Astrocyte (in vitro differentiated cells and primary cell): Measurements from ENCODE around the gene UGT1A8. TPM values are rescaled to one million over a fixed set of nuclear protein-coding genes. Genes with fewer than 3 reads are reported as not detected.

Experiments
- DNase-seq: peaks from one replicate; pipeline ENCODE4 v3.0.0-alpha.2; 2010; ENCODE audit warnings: low read depth
- FAIRE-seq: peaks from 2 replicates; lab custom pipeline; 2011; peaks lifted over from hg19 to GRCh38; lab: Jason Lieb, UNC
- H2AFZ ChIP-seq: 2 replicates; pipeline ENCODE4 v1.6.0; 2012; ENCODE audit warnings: low read depth, low read length, inconsistent platforms
- H3K27ac ChIP-seq: 2 replicates; pipeline ENCODE4 v1.5.1; 2011; ENCODE audit warnings: low read depth, low read length, inconsistent platforms
- H3K27me3 ChIP-seq: 2 replicates; pipeline ENCODE4 v1.6.0; 2011; ENCODE audit warnings: low read length, inconsistent platforms; ENCODE audit not compliant: insufficient read depth
- H3K36me3 ChIP-seq: 2 replicates; pipeline ENCODE4 v1.5.1; 2011; ENCODE audit warnings: low read length, inconsistent platforms; ENCODE audit not compliant: insufficient read depth
- H3K4me1 ChIP-seq: 2 replicates; pipeline ENCODE4 v1.5.1; 2011; ENCODE audit warnings: low read length, inconsistent platforms; ENCODE audit not compliant: insufficient read depth
- H3K4me2 ChIP-seq: 2 replicates; pipeline ENCODE4 v1.6.0; 2012; ENCODE audit warnings: low read length, inconsistent platforms
- H3K4me3 ChIP-seq: 2 replicates; pipeline ENCODE4 v1.5.1; 2011; ENCODE audit warnings: low read depth, mild to moderate bottlenecking, low read length, inconsistent platforms; ENCODE audit not compliant: insufficient read depth
- H3K79me2 ChIP-seq: 2 replicates; pipeline ENCODE4 v1.6.0; 2012; ENCODE audit warnings: mild to moderate bottlenecking, low read length, inconsistent platforms; ENCODE audit not compliant: insufficient read depth
- H3K9ac ChIP-seq: 2 replicates; pipeline ENCODE4 v1.6.0; 2012; ENCODE audit warnings: mild to moderate bottlenecking, low read length, inconsistent platforms
- H3K9me3 ChIP-seq: 2 replicates; pipeline ENCODE4 v1.5.1; 2012; ENCODE audit warnings: low read depth, mild to moderate bottlenecking, low read length, inconsistent platforms; ENCODE audit not compliant: insufficient read depth
- H4K20me1 ChIP-seq: 2 replicates; pipeline ENCODE4 v1.6.0; 2012; ENCODE audit warnings: low read length, inconsistent platforms; ENCODE audit not compliant: insufficient read depth
- H3K27ac Mint-ChIP-seq: one replicate; pipeline ENCODE4 v1.8.0; 2021; ENCODE audit warnings: mild to moderate bottlenecking, mixed read lengths; ENCODE audit not compliant: unreplicated experiment
- H3K27me3 Mint-ChIP-seq: one replicate; pipeline ENCODE4 v1.8.0; 2021; ENCODE audit warnings: low read depth, mixed read lengths; ENCODE audit not compliant: unreplicated experiment
- H3K36me3 Mint-ChIP-seq: one replicate; pipeline ENCODE4 v1.8.0; 2021; ENCODE audit warnings: low read depth, mixed read lengths; ENCODE audit not compliant: unreplicated experiment
- H3K4me1 Mint-ChIP-seq: one replicate; pipeline ENCODE4 v1.8.0; 2021; ENCODE audit warnings: low read depth, mixed read lengths; ENCODE audit not compliant: unreplicated experiment
- H3K4me3 Mint-ChIP-seq: one replicate; pipeline ENCODE4 v1.8.0; 2021; ENCODE audit warnings: mild to moderate bottlenecking, moderate library complexity, mixed read lengths; ENCODE audit not compliant: unreplicated experiment
- H3K9me3 Mint-ChIP-seq: one replicate; pipeline ENCODE4 v1.8.0; 2021; ENCODE audit warnings: mild to moderate bottlenecking, mixed read lengths; ENCODE audit not compliant: unreplicated experiment
- CTCF ChIP-seq: IDR thresholded peaks from 2 replicates; pipeline ENCODE4 v1.5.1; 2011; ENCODE audit warnings: low read depth, mild to moderate bottlenecking, inconsistent platforms, low read length, moderate library complexity; ENCODE audit not compliant: insufficient read depth
- EZH2 ChIP-seq: IDR thresholded peaks from 2 replicates; pipeline ENCODE4 v1.6.1; 2012; ENCODE audit warnings: mild to moderate bottlenecking, low read length, inconsistent platforms; ENCODE audit not compliant: insufficient read depth
- total RNA-seq: library from RNA; stranded (reverse); gene quantifications from 2 replicates; pipeline ENCODE4 v1.2.1, GENCODE V29; 2021

The UGT1A8 gene
- total RNA-seq, 1 donor from 2014 or later, result not detected

GRCh38 chr2:233814056-233814835 is 196.8 kb downstream of the UGT1A8 start:
- FAIRE-seq, result no peak
- H3K27me3 ChIP-seq, result peaks cover 4% of the 10 kb centered on the region

GRCh38 chr2:233815861-233816260 is 198.4 kb downstream of the UGT1A8 start:
- Histone ChIP-seq H3K27ac (no peak overlapping the region), H3K4me2 (no peak overlapping the region), H3K27me3 (peaks cover 2% of the 10 kb centered on the region), H3K9me3 (no peaks in the 10 kb centered on the region), H3K36me3 (no peaks in the 10 kb centered on the region), H3K4me1 (no peaks in the 10 kb centered on the region), H2AFZ (no peak overlapping the region), H3K9ac (no peak overlapping the region), H4K20me1 (no peaks in the 10 kb centered on the region), H3K79me2 (no peaks in the 10 kb centered on the region), H3K4me3 (no peak overlapping the region)
- Mint-ChIP-seq H3K27me3 (peaks cover 30% of the 10 kb centered on the region), H3K4me3 (no peak overlapping the region), H3K4me1 (no peaks in the 10 kb centered on the region), H3K27ac (no peak overlapping the region), H3K9me3 (no peaks in the 10 kb centered on the region), H3K36me3 (no peaks in the 10 kb centered on the region)
- peak; percentile 20 for DNase-seq
- TF ChIP-seq CTCF (no peak), EZH2 (no peak)
- no peak for FAIRE-seq

More at GRCh38 chr2:233814056-233814835, 196.8 kb downstream of the UGT1A8 start:
- H3K27ac ChIP-seq, result no peak overlapping the region
- Mint-ChIP-seq H3K4me3 (no peak overlapping the region), H3K27ac (no peak overlapping the region), H3K27me3 (peaks cover 28% of the 10 kb centered on the region), H3K4me1 (no peaks in the 10 kb centered on the region), H3K36me3 (no peaks in the 10 kb centered on the region), H3K9me3 (no peaks in the 10 kb centered on the region)
- no peak for TF ChIP-seq CTCF
- no peak for TF ChIP-seq EZH2
- H3K4me3 ChIP-seq, result no peak overlapping the region
- no peak overlapping the region for H3K9ac ChIP-seq
- H3K9me3 ChIP-seq, result no peaks in the 10 kb centered on the region
- no peak for DNase-seq
- no peak overlapping the region for H2AFZ ChIP-seq
- H3K4me2 ChIP-seq, result no peak overlapping the region
- H3K4me1 ChIP-seq, result no peaks in the 10 kb centered on the region
- H3K36me3 ChIP-seq, result no peaks in the 10 kb centered on the region
- no peaks in the 10 kb centered on the region for H3K79me2 ChIP-seq
- no peaks in the 10 kb centered on the region for H4K20me1 ChIP-seq

- H3K4me3 Mint-ChIP-seq, result no peak overlapping the region
- no peaks in the 10 kb centered on the region for H3K36me3 Mint-ChIP-seq
- Histone ChIP-seq H4K20me1 (no peaks in the 10 kb centered on the region), H2AFZ (no peak overlapping the region), H3K4me2 (no peak overlapping the region), H3K4me1 (no peaks in the 10 kb centered on the region), H3K27me3 (peaks cover under 1% of the 10 kb centered on the region), H3K36me3 (no peaks in the 10 kb centered on the region), H3K9ac (no peak overlapping the region), H3K79me2 (no peaks in the 10 kb centered on the region), H3K27ac (no peak overlapping the region), H3K9me3 (no peaks in the 10 kb centered on the region), H3K4me3 (no peak overlapping the region)
- H3K27ac Mint-ChIP-seq, result no peak overlapping the region
- no peaks in the 10 kb centered on the region for H3K4me1 Mint-ChIP-seq
- H3K27me3 Mint-ChIP-seq, result peaks cover 30% of the 10 kb centered on the region
- no peaks in the 10 kb centered on the region for H3K9me3 Mint-ChIP-seq
- no peak for TF ChIP-seq EZH2
- TF ChIP-seq CTCF, result no peak
- FAIRE-seq, result no peak
- DNase-seq, result no peak
Measured at GRCh38 chr2:233816334-233816733, 198.9 kb downstream of the UGT1A8 start.
